GM23338 (cell line): Measurements from ENCODE around the gene PLSCR4. TPM values are rescaled to one million over a fixed set of nuclear protein-coding genes. Genes with fewer than 3 reads are reported as not detected.

Experiments used
- ATAC-seq: fragments of 200-7000 bp; cut with Tn5 transposase; 3 replicates; pipeline ENCODE4 v1.9.1; 2020
- DNase-seq: peaks from one replicate; pipeline ENCODE4 v3.0.0-alpha.2; 2015; ENCODE audit warnings: low spot score
- H2AFZ ChIP-seq: fragments of 200-600 bp; sonication (generic); 2 replicates; pipeline ENCODE4 v1.8.0; 2016; ENCODE audit warnings: antibody characterized with exemption, mild to moderate bottlenecking, moderate library complexity
- H3F3A ChIP-seq: fragments of 200-600 bp; sonication (generic); replicated peaks from 2 replicates; pipeline ENCODE4 v1.8.0; 2017; ENCODE audit warnings: antibody characterized with exemption, mixed run types, low read depth
- H3K27ac ChIP-seq: fragments of 200-600 bp; sonication (generic); 2 replicates; pipeline ENCODE4 v1.6.1; 2016; ENCODE audit warnings: low read depth
- H3K27me3 ChIP-seq: fragments of 200-600 bp; sonication (generic); 2 replicates; pipeline ENCODE4 v1.8.0; 2016; ENCODE audit warnings: mild to moderate bottlenecking, mixed run types, moderate library complexity; ENCODE audit not compliant: insufficient read depth
- H3K36me3 ChIP-seq: fragments of 200-600 bp; sonication (generic); 2 replicates; pipeline ENCODE4 v1.8.0; 2016; ENCODE audit warnings: mild to moderate bottlenecking; ENCODE audit not compliant: insufficient read depth
- H3K4me1 ChIP-seq: fragments of 200-600 bp; sonication (generic); 2 replicates; pipeline ENCODE4 v1.8.0; 2016; ENCODE audit warnings: mild to moderate bottlenecking, moderate library complexity; ENCODE audit not compliant: insufficient read depth
- H3K4me2 ChIP-seq: fragments of 200-600 bp; sonication (generic); 2 replicates; pipeline ENCODE4 v1.7.1; 2017; ENCODE audit warnings: mixed run types
- H3K4me3 ChIP-seq: fragments of 200-600 bp; sonication (generic); 2 replicates; pipeline ENCODE4 v1.6.1; 2016; ENCODE audit warnings: mixed run types
- H3K79me2 ChIP-seq: fragments of 200-600 bp; sonication (generic); replicated peaks from 2 replicates; pipeline ENCODE4 v1.8.0; 2017; ENCODE audit warnings: mild to moderate bottlenecking; ENCODE audit not compliant: insufficient read depth
- H3K9me2 ChIP-seq: fragments of 200-600 bp; sonication (generic); 2 replicates; pipeline ENCODE4 v1.8.0; 2017; ENCODE audit not compliant: insufficient read depth
- H4K20me1 ChIP-seq: fragments of 200-600 bp; sonication (generic); replicated peaks from 2 replicates; pipeline ENCODE4 v1.8.0; 2017; ENCODE audit warnings: mild to moderate bottlenecking; ENCODE audit not compliant: insufficient read depth
- H3K27ac Mint-ChIP-seq: 2 replicates; pipeline ENCODE4 v1.8.0; 2020; ENCODE audit warnings: inconsistent platforms, mild to moderate bottlenecking, moderate library complexity, mixed read lengths
- H3K27me3 Mint-ChIP-seq: 3 replicates; pipeline ENCODE4 v1.8.0; 2022; ENCODE audit warnings: low read depth, mild to moderate bottlenecking, moderate library complexity, mixed read lengths, inconsistent platforms; ENCODE audit not compliant: insufficient read depth, poor library complexity
- H3K36me3 Mint-ChIP-seq: 3 replicates; pipeline ENCODE4 v1.8.0; 2021; ENCODE audit warnings: low read depth, mild to moderate bottlenecking, inconsistent platforms, moderate library complexity, mixed read lengths
- H3K4me1 Mint-ChIP-seq: 3 replicates; pipeline ENCODE4 v1.8.0; 2020; ENCODE audit warnings: mild to moderate bottlenecking, inconsistent platforms, mixed read lengths
- H3K4me3 Mint-ChIP-seq: 3 replicates; pipeline ENCODE4 v1.8.0; 2021; ENCODE audit warnings: moderate library complexity, mild to moderate bottlenecking, inconsistent platforms, mixed read lengths
- H3K9me3 Mint-ChIP-seq: 3 replicates; pipeline ENCODE4 v1.8.0; 2020; ENCODE audit warnings: moderate library complexity, mild to moderate bottlenecking, inconsistent platforms, mixed read lengths
- CREB1 ChIP-seq: fragments of 250-450 bp; sonication (Bioruptor Pico); IDR thresholded peaks from 2 replicates; pipeline ENCODE4 v1.5.0; 2020; ENCODE audit warnings: low read depth, mild to moderate bottlenecking, moderate library complexity
- CTCF ChIP-seq, 2 experiments: fragments of 200-600 bp in 1 of 2; sonication (generic) in 1 of 2; conservative IDR thresholded peaks; 2 replicates each; pipeline versions ENCODE4 v1.5.1 to v1.6.1; 2016 to 2017; ENCODE audit warnings: antibody characterized with exemption in 2 of 2, low read depth in 2 of 2, mild to moderate bottlenecking in 2 of 2, moderate library complexity in 1 of 2
- ETS1 ChIP-seq: IDR thresholded peaks from 2 replicates; pipeline ENCODE4 v1.6.1; 2016; ENCODE audit warnings: antibody characterized with exemption
- EZH2 ChIP-seq: fragments of 200-600 bp; sonication (generic); IDR thresholded peaks from one replicate; pipeline ENCODE4 v1.8.0; 2017; ENCODE audit warnings: antibody characterized with exemption, mild to moderate bottlenecking, low read depth; ENCODE audit not compliant: unreplicated experiment
- JUNB ChIP-seq: IDR thresholded peaks from one replicate; pipeline ENCODE4 v1.6.1; 2016; ENCODE audit warnings: antibody characterized with exemption; ENCODE audit not compliant: unreplicated experiment
- POLR2AphosphoS5 ChIP-seq: IDR thresholded peaks from 2 replicates; pipeline ENCODE4 v1.6.1; 2016; ENCODE audit warnings: antibody characterized with exemption, low read depth
- polyA plus RNA-seq: library from polyadenylated mRNA; unstranded; fragments of >200 nt; fragmentation: Nextera tagmentation; extraction: Ambion mirVana; gene quantifications from 2 replicates; pipeline ENCODE4 v1.2.1, GENCODE V29; 2016
- total RNA-seq: library from RNA; depleted of rRNA; stranded (reverse); fragments of >200 nt; shearing (Covaris generic); gene quantifications from 2 replicates; pipeline ENCODE4 v1.2.3, GENCODE V29; 2014

Gene PLSCR4
- total and polyA plus RNA-seq, 2 experiments from 2014 or later, result 1.4 to 5.2 TPM

- Histone ChIP-seq H3K79me2 (peaks cover 35% of the 10 kb centered on the region), H2AFZ (peak within 1 kb of the TSS; percentile 90), H3K4me3 (peak within 1 kb of the TSS; percentile 57), H3K4me1 (peaks cover 36% of the 10 kb centered on the region), H3K4me2 (peak within 1 kb of the TSS; percentile 79), H3K9me2 (0 out of 2 replicates have a peak, but pooled peaks cover 7% of the 10 kb centered on the region), H4K20me1 (no peaks in the 10 kb centered on the region), H3K27ac (peak within 1 kb of the TSS; percentile 65), H3K36me3 (no peaks in the 10 kb centered on the region), H3F3A (peaks cover 6% of the 10 kb centered on the region; the same call in 1 of the 2 replicates), H3K27me3 (peaks cover 16% of the 10 kb centered on the region)
- ATAC-seq (peak; percentile 87), DNase-seq (peak; percentile 86)
- TF ChIP-seq EZH2, result no peak
- TF ChIP-seq CTCF (conservative IDR thresholded peaks at IDR 0.05; ENCODE audit: low read depth in 2 of 2), result no peak
- peak; percentile 34; the same call in 1 of the 2 replicates for TF ChIP-seq CREB1 (CRISPR knock-in tag)
- peak; percentile 66; the same call in 1 of the 2 replicates for TF ChIP-seq POLR2AphosphoS5
- H3K27ac Mint-ChIP-seq, result peak within 1 kb of the TSS; percentile 90
- peak within 1 kb of the TSS; percentile 84 for H3K4me3 Mint-ChIP-seq
- peaks cover 8% of the 10 kb centered on the region for H3K27me3 Mint-ChIP-seq
- H3K4me1 Mint-ChIP-seq, result peaks cover 43% of the 10 kb centered on the region
- H3K36me3 Mint-ChIP-seq, result no peaks in the 10 kb centered on the region
- H3K9me3 Mint-ChIP-seq, result no peaks in the 10 kb centered on the region
These were observed 89.8 kb downstream of the PLSCR4 start, which contains the start of gene PLOD2 for GRCh38 chr3:146160964-146161662. TSS of gene PLOD2 (minus strand) at chr3:146161184. CDS start at chr3:146160989, 195 bp downstream.

GRCh38 chr3:146160321-146160963 is 90.5 kb downstream of the PLSCR4 start:
- Histone ChIP-seq H2AFZ (peak overlapping the region; percentile 80; the same call in 1 of the 2 replicates), H3K79me2 (peaks cover 42% of the 10 kb centered on the region)

More at GRCh38 chr3:146160321-146160963, 90.5 kb downstream of the PLSCR4 start:
- Mint-ChIP-seq H3K27ac (peak overlapping the region; percentile 89), H3K4me3 (peak overlapping the region; percentile 84), H3K27me3 (peaks cover 8% of the 10 kb centered on the region), H3K9me3 (no peaks in the 10 kb centered on the region), H3K4me1 (peaks cover 44% of the 10 kb centered on the region), H3K36me3 (no peaks in the 10 kb centered on the region)
- peak overlapping the region; percentile 65 for H3K27ac ChIP-seq
- 0 out of 2 replicates have a peak, but pooled peaks cover 7% of the 10 kb centered on the region for H3K9me2 ChIP-seq
- H3K4me3 ChIP-seq, result peak overlapping the region; percentile 57
- H3K36me3 ChIP-seq, result no peaks in the 10 kb centered on the region
- peaks cover 34% of the 10 kb centered on the region for H3K4me1 ChIP-seq
- H3K4me2 ChIP-seq, result peak overlapping the region; percentile 79
- H4K20me1 ChIP-seq, result no peaks in the 10 kb centered on the region
- DNase-seq (peak; percentile 94), ATAC-seq (peak; percentile 78)
- peaks cover 16% of the 10 kb centered on the region for H3K27me3 ChIP-seq
- TF ChIP-seq JUNB, result no peak
- no peak for TF ChIP-seq ETS1
- TF ChIP-seq CTCF (conservative IDR thresholded peaks at IDR 0.05; ENCODE audit: low read depth in 2 of 2), result peak; percentile 44 to 60
- H3F3A ChIP-seq, result peaks cover 6% of the 10 kb centered on the region; the same call in 1 of the 2 replicates
